GM12872 (cell line): ENCODE data around the gene TLE7.
A peak's percentile ranks its signal among the peaks of the same experiment; 100 is the strongest.

ENCODE experiments used
- TF ChIP-seq, protein P1 (sequence below): IDR thresholded peaks from 3 replicates; pipeline ENCODE4 v1.5.1; 2011; ENCODE audit warnings: low read depth, mild to moderate bottlenecking, low read length, moderate library complexity; ENCODE audit not compliant: insufficient read depth

TLE7 gene

DNA sequence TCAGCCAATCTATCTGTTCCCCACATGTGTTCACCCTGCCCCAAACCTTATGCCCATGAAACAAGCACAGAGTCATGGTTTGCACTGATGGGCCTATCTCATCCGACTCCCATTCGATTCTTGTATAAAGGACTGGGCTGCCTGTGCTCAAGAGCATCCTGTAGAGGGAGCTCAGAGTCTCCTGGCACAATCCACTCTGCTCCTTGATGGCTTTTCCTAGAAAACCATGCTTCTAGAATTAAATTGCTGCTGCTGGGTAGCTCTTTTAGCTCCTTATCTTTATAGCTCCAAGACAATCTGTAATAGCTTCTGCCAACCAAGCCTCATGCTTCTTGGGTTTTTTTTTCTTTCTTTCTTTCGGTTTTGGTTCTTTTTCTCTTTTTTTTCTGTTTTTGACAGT lies 37.6 kb upstream of the TLE7 start:
- TF ChIP-seq, protein P1, sequence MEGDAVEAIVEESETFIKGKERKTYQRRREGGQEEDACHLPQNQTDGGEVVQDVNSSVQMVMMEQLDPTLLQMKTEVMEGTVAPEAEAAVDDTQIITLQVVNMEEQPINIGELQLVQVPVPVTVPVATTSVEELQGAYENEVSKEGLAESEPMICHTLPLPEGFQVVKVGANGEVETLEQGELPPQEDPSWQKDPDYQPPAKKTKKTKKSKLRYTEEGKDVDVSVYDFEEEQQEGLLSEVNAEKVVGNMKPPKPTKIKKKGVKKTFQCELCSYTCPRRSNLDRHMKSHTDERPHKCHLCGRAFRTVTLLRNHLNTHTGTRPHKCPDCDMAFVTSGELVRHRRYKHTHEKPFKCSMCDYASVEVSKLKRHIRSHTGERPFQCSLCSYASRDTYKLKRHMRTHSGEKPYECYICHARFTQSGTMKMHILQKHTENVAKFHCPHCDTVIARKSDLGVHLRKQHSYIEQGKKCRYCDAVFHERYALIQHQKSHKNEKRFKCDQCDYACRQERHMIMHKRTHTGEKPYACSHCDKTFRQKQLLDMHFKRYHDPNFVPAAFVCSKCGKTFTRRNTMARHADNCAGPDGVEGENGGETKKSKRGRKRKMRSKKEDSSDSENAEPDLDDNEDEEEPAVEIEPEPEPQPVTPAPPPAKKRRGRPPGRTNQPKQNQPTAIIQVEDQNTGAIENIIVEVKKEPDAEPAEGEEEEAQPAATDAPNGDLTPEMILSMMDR, result peak; percentile 47; the same call in 2 of the 3 replicates

DNA sequence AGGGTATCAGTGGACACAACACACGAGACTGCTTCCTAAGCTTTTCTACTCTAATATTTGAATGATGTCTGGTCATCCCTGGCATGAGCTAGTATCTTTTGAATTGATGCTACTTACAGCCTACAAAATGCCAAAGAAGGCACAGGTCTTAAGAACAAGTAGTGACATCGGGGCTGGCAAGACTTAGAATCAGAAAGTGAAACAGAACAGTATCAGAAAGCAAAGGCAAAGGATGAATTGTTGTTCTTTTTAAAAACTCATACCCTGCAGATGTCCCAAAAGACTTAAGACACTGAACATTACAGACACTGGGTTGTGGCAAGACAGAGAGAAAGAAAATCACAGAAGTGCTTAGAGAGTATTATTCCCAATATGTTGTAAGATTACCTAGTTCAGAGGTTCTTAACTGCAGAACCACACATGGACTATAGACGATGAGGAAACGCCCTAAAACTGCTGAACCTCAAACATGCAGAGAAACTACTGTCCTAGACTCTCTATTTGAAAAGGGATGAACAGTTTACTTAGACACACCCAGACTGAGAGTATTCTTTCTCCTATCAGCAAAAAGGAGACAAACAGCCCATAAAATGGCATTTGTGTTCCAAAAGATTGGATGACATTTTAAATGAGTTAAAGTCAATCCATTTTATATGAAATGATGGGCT lies 34.7 kb upstream of the TLE7 start:
- TF ChIP-seq, protein P1, result no peak

DNA sequence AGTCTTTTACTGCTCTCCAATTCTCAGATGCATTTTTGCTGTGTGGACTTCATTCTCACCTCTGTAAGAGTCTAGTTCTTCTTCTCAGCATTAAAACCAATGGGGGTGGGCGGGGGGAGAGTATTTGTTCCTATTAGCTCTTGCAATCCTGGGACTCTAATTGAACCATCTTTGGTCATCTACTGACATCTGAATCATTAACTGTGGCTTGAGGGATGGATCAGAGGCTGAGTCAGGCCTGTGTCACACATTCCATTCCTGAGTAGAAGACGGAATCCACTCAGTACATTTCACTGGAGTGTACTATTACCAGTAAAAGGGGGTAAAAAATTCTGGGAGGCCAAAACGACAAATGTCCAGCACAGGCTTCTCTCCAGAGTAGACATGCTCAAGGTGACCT lies 33.0 kb upstream of the TLE7 start:
- TF ChIP-seq, protein P1, result no peak

DNA sequence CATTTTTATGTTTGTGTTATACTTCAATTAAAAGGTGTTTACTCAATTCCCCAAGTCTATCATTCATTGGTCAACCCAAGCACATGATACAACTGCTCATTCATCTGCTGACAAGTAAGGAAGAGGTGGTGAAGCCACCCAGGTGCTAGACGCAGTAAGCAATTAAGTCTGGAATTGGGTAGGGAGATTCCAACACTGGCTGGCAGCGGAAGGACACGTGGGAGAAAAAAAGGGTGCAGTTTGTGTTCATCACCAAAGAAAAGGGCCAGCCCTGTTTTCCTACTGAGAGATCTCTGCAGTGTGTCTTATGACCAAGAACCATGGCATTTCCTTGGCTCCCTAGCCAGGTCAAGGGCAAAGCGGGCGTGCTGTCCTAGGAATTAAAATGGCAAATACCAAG lies 32.0 kb upstream of the TLE7 start:
- TF ChIP-seq, protein P1, result no peak

DNA sequence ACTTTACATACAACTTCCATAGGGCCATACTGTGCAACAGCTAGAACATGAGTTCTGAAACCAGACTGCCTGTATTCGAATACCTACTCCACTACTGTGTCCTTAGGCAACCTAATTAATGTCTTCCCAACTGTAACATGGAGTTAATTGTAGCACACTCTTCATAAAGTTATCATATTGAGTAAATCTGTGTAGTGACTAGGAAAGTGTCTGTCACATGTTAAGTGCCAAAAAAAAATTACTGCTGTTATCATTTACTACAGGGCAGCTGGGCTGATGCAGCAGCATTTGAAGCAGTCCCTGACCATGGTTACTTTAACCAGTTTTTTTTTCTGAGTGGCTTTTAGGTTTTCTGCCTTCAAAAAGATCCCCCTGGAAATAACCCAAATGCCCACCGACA lies 31.1 kb upstream of the TLE7 start:
- TF ChIP-seq, protein P1, result no peak

DNA sequence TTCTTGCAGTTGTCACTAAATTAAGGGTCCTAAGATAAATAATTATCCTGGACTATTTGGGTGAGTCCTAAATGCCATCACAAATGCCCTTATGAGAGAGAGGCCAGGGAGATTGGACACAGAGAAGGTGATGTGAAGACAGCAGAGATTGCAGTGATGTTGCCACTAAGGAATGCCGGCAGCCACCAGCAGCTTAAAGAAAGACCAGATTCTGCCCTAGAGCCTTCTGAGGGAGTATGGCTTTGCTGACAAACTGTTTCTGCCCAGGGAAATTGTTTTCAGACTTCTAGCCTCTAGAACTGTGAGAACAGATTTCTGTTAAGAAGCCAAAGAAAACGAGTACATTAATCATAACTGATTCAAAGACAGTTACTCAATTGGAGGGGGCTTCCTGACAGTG lies 30.2 kb upstream of the TLE7 start:
- TF ChIP-seq, protein P1, result no peak

DNA sequence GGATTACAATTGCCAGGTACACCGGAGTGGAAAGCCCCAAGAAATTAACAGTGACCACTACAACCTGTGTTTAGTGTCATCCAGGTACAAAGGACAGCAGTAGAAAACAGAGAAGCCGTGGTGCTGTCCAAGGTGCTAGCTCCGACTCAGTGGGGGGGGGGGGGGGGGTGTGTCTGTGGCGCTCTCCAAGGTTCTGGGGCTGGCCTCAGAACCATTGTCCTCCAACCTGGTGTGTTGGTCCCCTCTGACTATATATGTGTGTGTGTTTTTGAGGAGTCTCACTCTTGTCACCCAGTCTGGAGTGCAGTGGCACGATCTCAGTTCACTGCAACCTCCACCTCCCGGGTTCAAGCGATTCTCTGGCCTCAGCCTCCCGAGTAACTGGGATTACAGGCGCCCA lies 26.0 kb upstream of the TLE7 start:
- TF ChIP-seq, protein P1, result no peak

DNA sequence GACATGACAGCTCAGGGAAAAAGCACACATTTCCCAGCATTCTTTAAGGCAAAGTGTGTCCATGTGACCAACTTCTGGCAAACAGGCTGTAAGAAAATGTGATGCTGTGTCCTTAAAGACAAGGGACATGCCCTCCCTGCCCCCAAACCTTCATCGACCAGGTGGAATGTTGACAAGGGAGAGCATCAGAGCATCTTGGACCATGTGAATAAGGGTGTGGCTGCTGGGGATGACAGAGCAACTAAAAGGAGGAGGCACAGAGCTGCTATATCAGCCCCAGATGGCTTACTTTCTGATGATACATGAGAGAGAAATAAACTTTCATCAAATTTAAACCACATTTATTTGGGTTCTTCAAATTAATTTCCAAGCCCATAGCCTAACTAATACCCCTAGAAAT lies 22.4 kb upstream of the TLE7 start:
- TF ChIP-seq, protein P1, result no peak
